GM12872 (cell line): ENCODE measurements around the gene PSMC3.

ENCODE experiments used
- CTCF ChIP-seq: IDR thresholded peaks from 3 replicates; pipeline ENCODE4 v1.5.1; 2011; ENCODE audit warnings: low read depth, mild to moderate bottlenecking, low read length, moderate library complexity; ENCODE audit not compliant: insufficient read depth

The PSMC3 gene

GRCh38 chr11:47379317-47379716, 46.9 kb downstream of the PSMC3 start:
- no peak for TF ChIP-seq CTCF

- no peak for TF ChIP-seq CTCF
These were observed 47.4 kb downstream of the PSMC3 start for GRCh38 chr11:47378836-47379170.

- no peak for TF ChIP-seq CTCF
These were observed 48.0 kb downstream of the PSMC3 start, which contains the start of gene SPI1 for GRCh38 chr11:47378010-47378835. TSS of gene SPI1 (minus strand) at chr11:47378547. CDS start at chr11:47378353, 194 bp downstream.

GRCh38 chr11:47377571-47378009, 48.6 kb downstream of the PSMC3 start:
- no peak for TF ChIP-seq CTCF

- TF ChIP-seq CTCF = 0 out of 3 replicates have a peak, but pooled peaks have one; percentile 4
These were observed 49.5 kb downstream of the PSMC3 start for GRCh38 chr11:47376525-47377371.

- no peak for TF ChIP-seq CTCF
These were observed 50.1 kb downstream of the PSMC3 start for GRCh38 chr11:47376107-47376524.

GRCh38 chr11:47375546-47376085, 50.6 kb downstream of the PSMC3 start:
- TF ChIP-seq CTCF = no peak
